ENCODE data around the gene SCAI.
A peak's percentile ranks its signal among the peaks of the same experiment; 100 is the strongest.
"Not testable (repeated sequence)": the region's sequence is repeated elsewhere in the genome, so short reads cannot be mapped to it uniquely, and the experiment has no call there.

SCAI gene

DNA sequence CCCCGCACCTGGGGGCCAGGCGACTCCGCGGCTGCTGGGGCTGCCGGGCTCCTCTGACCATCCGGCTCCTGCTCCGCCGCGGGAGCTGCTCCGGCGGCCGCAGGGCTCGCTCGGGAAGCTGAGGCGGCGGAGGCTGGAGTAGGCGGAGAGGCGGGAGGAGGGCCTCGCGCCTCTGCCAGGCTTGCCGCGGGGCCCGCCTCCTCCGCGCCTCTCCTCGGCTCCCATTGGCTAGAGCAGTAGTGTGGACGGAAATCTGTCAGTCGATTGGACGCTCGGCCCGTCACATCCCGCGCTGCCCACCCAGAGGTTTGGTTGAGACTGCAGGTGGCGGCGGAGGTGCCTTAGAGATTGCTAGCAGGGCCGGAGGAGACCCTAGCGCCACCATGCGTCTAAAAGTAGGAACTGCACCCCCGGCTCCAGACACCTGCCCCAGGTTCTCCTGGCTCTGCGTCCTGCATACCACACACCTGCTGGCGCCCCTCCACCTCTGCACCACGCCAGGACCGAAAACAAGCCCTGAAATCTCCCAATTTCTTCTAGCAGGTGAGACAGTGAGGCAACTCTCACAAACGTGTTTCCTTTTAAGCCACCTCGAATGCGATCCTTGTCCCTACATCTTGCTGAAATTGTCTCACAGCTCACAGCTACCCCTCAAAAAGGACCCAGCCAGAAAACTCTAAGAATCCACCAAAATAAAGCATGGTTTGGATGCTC, at the start of gene SCAI:
Gene SCAI, minus strand, starts transcription at position 152 of the 714 bp plus-strand sequence. Its CDS starts 91 bp downstream, at position 61.
- peak; percentile 93 to 99 for DNase-seq (ENCODE audit: low read depth in 1 of 2, low spot score in 1 of 2)

DNA sequence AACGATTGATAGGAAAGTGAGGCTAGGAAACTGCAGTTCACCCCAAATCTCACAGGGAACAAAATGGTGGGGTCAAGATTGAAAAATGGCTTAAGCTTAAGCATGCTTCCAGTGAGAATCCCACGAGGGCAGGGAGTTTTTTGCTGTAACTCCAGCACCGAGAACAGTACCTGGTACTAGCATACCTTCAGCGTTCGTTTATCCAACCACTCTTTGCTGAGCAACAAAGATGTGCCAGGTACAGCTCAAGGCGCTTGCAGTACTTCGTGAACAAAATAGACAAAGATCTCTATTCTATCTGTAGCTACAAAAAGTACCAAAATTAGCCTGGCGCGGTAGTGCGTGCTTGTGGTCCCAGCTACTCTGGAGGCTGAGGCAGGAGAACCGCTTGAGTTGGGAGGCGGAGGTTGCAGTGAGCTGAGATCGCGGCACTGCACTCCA, 47.1 kb upstream of the SCAI start:
- peak in 1 of 2 donors; percentile 11 for DNase-seq (ENCODE audit: low read depth in 1 of 2, low spot score in 1 of 2)

DNA sequence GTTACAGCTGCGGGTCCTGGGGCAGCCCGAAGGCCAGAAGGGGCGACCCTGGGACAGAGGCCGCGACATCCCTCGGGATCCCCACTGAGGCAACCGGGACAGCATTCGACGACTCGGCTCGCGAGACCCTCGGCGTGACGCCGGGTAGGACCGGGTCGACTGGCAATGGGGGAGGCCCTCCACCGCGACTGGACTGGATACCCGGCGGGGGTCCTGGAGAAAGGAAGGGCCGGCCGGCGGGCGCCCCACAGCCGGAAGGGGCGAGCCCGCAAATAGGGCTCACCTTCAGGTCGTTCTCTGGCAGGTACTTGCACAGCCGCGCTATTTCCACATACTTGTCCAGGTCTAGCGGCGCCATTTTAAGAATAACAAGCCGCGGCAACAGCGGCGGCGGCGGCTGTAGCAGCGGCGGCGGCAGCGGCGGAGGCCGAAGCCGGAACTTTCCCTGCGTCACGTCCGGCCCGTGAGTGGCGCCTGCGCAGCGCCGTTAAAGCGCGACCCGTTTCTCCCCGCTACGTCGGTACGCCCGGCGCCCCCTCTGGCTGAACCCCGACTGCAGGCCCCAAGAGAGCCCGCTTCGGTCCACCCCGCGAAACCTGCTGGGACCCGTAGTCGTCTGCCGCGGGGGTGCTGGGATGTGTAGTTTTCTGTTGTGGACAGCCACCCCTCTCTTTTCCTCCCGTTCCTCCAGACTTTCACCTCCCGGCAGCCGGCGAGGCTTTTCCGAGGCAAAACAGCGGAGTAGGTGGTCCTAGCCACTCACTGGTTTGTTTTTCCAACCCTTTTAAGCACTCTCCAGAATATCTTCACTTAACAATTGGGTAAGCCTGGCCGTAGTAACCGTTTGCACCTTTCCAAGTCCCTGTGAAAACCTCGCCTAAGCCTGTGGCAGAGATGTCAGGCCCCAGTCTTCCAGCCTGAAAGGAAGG, 46.3 kb upstream of the SCAI start, which contains the start of gene PPP6C:
Gene PPP6C, minus strand, starts transcription at position 443 of the 929 bp plus-strand sequence. Its CDS starts 85 bp downstream, at position 358.
- DNase-seq (ENCODE audit: low read depth in 1 of 2, low spot score in 1 of 2) = peak; percentile 90 to 97

DNA sequence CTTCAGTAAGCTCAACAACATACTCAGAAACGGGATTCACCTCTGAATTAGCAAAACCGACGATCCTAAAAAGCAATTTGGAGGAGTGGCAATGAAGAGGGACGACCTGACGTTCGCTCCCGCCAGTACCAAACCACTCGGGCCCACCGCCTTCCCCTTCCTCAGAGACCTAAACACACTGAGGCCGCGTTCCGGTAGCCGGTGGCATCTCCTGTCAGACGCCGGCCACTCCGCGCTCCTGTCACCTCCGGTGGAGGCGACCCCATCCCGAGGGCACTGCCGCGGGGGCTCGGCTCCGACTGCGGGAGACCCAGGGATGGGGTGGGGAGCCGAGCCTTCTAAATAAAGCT, 45.7 kb upstream of the SCAI start:
- no peak for DNase-seq (ENCODE audit: low read depth in 1 of 2, low spot score in 1 of 2)

DNA sequence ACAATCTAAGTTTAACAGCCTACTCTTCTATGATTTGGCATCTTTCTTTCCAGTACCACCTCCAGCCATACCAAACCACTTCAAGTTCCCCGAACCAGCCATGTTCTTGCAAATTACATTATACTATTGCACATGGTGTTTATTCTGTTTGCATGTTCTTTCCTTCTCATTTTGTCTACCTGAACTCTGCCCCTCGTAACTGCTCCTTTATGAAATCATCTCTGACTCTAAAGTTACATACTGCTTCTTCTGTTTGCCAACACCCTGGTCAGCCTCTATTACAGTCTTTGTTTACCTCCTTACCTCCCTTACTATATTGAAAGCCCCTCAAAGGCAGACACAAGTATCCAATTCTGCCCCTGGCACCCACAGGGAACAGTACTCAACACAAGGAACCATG, 40.2 kb upstream of the SCAI start:
- DNase-seq (ENCODE audit: low read depth in 1 of 2, low spot score in 1 of 2) = no peak

DNA sequence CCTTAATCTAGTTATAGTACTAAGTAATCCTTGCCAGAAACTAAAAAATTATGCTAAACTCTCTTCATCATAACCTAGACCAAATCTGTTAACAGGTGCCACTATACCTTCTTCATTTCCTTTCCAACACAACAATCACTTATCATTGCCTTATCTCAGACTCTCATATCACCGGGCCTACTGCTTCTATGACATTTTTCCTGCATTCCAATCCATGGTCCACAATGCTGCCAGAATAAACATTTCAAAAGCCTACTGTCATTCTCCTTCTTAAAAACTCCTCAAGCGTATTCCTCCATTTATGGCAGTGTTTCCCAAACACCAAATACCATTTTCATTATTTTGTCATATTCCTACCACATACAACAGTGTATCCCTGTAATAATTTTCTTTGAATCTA, 39.7 kb upstream of the SCAI start:
- DNase-seq (ENCODE audit: low read depth in 1 of 2, low spot score in 1 of 2) = no peak

DNA sequence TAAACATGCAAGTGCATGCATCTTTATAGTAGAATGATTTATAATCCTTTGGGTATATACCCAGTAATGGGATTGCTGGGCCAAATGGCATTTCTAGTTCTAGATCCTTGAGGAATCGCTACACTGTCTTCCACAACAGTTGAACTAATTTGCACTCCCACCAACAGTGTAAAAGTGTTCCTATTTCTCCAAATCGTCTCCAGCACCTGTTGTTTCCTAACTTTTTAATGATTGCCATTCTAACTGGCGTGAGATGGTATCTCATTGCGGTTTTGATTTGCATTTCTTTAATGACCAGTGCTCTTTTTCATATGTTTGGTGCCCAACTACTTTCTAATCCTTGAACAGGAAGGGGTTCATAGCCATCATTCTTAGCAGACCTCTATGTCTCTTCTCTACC, 38.4 kb upstream of the SCAI start:
- not testable (repeated sequence) for DNase-seq (ENCODE audit: low read depth in 1 of 2, low spot score in 1 of 2)

DNA sequence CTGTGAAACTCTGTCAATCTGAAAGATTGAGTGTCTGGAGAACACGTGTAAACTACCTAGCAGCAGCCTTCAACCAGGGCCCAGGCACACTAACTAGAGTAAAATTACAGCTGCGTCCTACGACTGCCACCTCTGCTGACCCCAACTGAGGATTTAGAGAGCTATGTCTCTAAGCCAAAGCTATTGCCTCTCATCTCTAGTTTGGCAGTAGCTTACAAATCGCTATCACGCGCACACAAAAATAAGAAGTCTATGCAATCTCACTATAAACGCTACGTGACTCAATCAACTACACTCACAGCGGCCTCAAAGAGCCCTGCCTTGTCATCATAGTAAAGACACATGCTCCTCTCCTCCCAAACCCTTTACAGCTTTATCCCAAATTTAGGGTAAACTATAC, 37.5 kb upstream of the SCAI start:
- DNase-seq (ENCODE audit: low read depth in 1 of 2, low spot score in 1 of 2) = no peak

DNA sequence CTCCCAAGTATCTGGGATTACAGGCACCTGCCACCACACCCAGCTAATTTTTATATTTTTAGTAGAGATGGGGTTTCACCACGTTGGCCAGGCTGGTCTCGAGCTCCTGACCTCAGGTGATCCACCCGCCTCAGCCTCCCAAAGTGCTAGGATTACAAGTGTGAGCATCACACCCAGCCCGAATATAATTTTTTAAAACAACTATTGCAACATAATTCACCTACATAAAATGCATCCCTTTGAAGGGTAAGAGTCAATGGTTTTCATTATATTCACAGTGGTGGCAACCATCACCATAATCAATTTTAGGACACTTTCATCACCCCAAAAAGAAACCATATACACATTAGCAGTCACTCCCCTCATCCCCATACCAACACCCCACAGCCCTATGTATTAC, 36.4 kb upstream of the SCAI start:
- not testable (repeated sequence) for DNase-seq (ENCODE audit: low read depth in 1 of 2, low spot score in 1 of 2)

DNA sequence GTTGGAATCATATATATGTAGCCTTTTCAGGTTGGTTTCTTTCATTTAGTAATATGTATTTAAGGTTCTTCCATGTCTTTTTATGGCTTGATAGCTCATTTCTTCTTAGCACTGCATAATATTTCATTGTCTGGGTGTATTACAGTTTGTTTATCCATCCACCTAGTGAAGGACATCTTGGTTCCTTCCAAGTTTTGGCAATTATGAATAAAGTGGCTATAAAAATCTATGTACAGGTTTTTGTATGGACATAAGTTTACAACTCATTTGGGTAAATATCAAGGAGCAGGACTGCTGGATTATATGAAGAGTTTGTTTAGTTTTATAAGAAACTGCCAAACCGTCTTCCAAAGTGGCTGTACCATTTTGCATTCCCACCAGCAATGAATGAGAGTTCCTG, 34.6 kb upstream of the SCAI start:
- DNase-seq (ENCODE audit: low read depth in 1 of 2, low spot score in 1 of 2) = no peak

DNA sequence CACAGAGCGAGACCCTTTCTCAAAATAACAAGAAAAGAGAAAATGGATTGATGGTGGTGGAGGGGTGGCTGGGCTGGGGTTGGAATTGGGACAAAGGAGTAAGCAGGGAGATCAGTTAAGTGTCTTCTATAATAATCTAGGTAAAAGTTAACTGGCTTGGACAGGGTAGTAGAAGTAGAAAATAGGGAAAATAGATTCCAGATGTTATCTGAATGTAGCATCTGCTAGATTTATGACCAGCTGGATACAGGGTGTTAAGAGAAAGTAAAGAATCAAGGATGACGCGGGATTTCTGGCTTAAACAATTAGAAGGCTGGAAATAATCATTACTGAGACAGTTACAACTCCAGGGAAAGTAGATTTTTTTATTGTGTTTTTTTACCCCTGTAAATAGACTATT, 33.3 kb upstream of the SCAI start:
- DNase-seq (ENCODE audit: low read depth in 1 of 2, low spot score in 1 of 2) = no peak

DNA sequence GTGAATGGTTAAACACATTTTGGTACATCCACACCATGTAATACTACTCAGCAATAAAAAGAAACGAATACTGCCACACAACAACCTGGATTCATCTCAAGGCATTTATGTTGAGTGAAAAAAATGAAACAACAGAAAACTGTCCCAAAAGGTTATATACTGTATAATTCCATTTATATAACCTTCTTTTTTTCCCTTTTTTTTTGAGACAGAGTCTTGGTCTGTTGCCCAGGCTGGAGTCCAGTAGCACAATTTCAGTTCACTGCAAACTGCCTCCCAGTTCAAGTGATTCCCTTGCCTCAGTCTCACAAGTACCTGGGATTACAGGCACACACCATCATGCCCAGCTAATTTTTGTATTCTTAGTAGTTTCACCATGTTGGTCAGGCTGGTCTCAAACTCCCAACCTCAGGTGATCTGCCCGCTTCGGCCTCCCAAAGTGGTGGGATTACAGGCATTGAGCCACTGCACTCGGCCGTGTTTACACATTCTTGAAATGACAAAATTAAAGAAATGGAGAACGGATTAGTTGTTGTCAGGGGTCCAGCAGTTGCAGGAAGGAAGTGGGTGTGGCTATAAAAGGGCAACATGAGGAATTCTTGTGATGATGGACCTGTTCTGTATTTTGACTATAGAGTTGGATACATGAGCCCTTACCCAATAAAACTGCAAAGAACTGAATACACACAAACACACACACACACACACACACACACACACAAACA, 28.9 kb upstream of the SCAI start:
- no peak for DNase-seq (ENCODE audit: low read depth in 1 of 2, low spot score in 1 of 2)

DNA sequence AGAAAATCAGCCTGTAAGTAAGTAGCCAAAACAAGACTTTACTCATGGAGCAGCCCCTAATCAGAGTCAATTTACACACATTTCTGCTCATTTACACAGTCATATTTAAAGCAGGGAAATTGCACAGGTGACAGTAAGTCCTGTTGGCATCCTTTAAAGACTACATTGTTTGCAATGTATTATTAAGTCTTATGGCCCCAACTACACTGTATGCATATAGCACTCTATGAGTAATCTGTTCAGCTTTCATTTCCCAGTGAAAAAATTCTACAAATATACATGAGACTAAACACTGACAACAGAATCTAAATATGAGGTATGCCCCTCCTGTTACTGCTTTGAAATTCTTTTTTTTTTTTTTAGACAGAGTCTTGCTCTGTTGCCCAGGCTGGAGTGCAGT, 26.6 kb upstream of the SCAI start:
- no peak for DNase-seq (ENCODE audit: low read depth in 1 of 2, low spot score in 1 of 2)

DNA sequence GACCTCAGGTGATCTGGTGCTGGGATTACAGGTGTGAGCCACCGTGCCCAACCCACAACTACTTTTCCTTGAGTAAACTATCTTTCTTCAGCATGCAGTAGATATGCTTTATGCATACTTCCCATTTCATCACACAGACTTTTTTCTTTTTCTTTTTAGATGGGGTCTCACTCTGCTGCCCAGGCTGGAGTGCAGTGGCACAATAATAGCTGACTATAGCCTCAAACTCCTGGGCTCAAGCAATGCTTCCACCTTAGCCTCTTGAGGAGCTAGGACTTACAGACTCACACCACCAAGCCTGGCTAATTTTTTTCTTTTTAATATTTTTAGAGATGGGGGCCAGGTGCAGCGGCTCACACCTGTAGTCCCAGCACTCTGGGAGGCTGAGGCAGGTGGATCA, 23.4 kb upstream of the SCAI start:
- no peak for DNase-seq (ENCODE audit: low read depth in 1 of 2, low spot score in 1 of 2)

DNA sequence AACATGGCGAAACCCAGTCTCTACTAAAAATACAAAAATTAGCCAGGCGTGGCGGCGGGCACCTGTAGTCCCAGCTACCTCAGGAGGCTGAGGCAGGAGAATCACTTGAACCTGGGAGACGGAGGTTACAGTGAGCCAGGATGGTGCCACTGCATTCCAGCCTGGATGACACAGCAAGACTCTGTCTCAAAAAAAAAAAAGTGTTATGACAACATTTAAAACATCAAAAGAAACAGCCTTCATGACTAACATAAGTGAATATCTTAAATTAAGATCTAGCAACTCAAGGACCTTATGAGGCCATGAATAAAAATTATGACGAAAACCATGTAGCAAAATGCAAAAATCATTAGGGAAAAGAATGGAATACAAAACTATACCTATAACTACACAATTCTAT, 19.6 kb upstream of the SCAI start:
- DNase-seq (ENCODE audit: low read depth in 1 of 2, low spot score in 1 of 2) = not testable (repeated sequence)

DNA sequence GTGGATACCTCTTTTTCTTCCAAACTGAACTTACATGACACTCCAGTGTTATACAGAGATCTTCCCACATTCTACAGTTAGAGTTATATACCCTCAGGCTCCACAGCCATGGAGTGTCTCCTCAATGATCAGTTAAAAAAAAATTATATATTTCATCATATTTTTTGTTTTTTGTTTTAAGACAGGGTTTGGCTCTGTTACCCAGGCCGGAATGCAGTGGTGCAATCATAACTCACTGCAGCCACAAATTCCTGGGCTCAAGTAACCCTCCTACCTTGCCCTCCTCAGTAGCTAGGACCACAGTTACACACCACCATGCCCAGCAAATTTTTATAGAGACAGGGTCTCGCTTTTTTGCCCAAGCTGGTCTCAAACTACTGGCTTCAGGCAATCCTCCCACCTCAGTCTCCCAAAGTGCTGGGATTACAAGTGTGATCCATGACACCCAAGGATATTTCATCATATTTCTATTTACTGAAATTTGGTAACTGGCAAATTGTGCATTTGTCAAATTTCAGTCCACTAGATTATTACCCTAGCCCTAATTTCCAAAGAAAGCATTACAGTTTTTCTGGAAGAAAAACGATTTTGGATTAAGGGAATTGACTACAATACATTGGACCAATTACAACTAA, 18.1 kb upstream of the SCAI start:
- no peak for DNase-seq (ENCODE audit: low read depth in 1 of 2, low spot score in 1 of 2)

DNA sequence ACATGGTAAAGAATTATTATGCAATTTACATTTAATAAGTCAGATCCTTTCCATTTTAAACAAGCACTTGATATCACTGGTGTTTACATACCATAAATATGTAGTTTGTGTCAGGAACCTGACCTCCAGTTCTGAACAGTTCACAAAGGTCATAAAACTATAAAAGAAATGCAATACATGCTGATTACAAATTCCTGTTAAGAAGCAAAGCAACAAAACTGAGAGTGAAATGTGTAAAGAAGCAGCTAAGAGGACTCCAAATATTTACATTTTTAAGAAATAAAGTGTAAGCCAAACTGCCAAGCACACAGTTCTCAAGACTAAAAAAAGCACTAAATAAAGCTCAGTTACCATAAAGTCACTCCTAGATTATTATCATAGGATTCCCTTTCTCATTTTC, 17.4 kb upstream of the SCAI start:
- no peak for DNase-seq (ENCODE audit: low read depth in 1 of 2, low spot score in 1 of 2)

DNA sequence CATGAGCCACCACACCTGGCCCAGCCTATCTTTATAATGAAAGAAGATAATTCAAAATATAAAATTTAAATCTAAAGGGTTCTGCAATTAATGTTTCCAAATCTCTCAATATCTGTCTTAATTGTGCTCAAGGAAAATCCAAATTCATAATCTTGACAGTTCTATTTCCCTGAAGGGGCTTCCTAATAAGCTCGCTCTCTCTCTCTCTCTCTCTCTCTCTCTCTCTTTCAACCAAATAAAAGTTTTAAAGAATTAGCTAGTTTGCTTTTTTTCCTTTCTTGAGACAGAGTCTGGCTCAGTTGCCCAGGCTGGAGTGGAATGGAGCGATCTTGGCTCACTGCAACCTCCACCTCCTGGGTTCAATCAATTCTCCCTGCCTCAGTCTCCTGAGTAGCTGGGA, 13.2 kb upstream of the SCAI start:
- DNase-seq (ENCODE audit: low read depth in 1 of 2, low spot score in 1 of 2) = no peak

DNA sequence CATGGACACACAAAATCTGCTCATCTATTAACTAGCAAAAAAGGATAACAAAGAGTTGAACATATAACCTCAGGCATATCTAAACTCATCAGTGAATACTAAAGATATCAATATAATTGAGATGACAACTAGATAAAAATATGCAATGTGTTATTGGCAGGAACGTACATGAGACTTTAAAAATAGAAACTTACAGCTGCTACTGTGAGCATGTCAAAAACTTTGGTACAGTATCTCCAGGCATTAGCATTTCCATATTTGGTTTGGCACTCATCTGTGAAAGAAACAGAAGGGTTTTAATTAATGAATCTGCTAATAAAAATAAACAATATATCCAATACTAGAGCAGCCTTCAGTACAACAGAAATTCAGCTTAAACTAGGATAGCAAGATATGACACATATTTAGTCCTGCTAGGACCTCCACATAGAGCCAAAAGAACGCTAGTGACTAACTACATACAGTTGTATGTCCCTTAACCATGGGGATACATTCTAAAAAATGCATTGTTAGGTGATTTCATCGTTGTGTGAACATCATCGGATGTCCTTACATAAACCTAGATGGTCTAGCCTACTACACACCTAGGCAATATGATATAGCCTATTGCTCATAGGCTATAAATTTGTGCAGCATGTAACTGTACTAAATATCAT, 10.5 kb upstream of the SCAI start:
- DNase-seq (ENCODE audit: low read depth in 1 of 2, low spot score in 1 of 2) = no peak

DNA sequence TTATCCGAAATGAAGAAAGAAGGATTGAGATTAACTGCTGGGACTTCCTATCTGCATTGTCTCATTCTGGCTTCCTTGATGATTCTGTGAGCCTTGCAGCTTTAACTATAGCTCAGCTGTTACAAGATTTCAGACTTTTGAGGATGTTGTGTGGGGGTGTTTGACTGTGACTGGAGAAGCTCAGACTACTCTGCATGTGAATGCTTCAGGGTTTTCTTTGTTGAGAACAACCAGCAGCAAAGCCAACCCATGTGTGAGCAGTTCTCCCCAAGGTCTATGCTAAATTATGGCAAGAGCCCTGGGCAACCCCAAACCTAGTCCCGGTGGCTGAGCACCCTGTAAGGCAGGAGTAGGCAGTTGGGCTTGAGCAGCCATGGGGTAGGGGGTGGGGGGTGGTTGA, 8.4 kb upstream of the SCAI start:
- DNase-seq (ENCODE audit: low read depth in 1 of 2, low spot score in 1 of 2) = no peak

All from activated CD4-positive, alpha-beta T cell treated with anti-CD3 and anti-CD28 coated beads, Interleukin-2, amount 50 U/mL, for 24 hours (primary cell).